KMS-11 (cell line): Measurements from ENCODE around the gene RAD51B.

ENCODE experiments used
- H2AFZ ChIP-seq: fragments of 200-600 bp; sonication (generic); 2 replicates; pipeline ENCODE4 v1.6.1; 2016; ENCODE audit warnings: antibody characterized with exemption, mixed run types, low read depth
- H3K27ac ChIP-seq: fragments of 200-600 bp; sonication (generic); 2 replicates; pipeline ENCODE4 v1.6.1; 2016; ENCODE audit warnings: mild to moderate bottlenecking, mixed run types
- H3K27me3 ChIP-seq: fragments of 200-600 bp; sonication (generic); 2 replicates; pipeline ENCODE4 v1.6.1; 2017; ENCODE audit warnings: mild to moderate bottlenecking, low read depth, mixed run types, moderate library complexity; ENCODE audit not compliant: insufficient read depth
- H3K36me3 ChIP-seq: fragments of 200-600 bp; sonication (generic); 2 replicates; pipeline ENCODE4 v1.6.1; 2017; ENCODE audit warnings: mild to moderate bottlenecking, mixed run types; ENCODE audit not compliant: insufficient read depth
- H3K4me1 ChIP-seq: fragments of 200-600 bp; sonication (generic); 2 replicates; pipeline ENCODE4 v1.6.1; 2016; ENCODE audit warnings: mild to moderate bottlenecking, low read depth, mixed run types; ENCODE audit not compliant: poor library complexity, severe bottlenecking
- H3K4me2 ChIP-seq: fragments of 200-600 bp; sonication (generic); 2 replicates; pipeline ENCODE4 v1.7.0; 2016; ENCODE audit warnings: mild to moderate bottlenecking, mixed run types
- H3K4me3 ChIP-seq: fragments of 200-600 bp; sonication (generic); IDR thresholded peaks from 2 replicates; pipeline ENCODE4 v1.6.1; 2017; ENCODE audit warnings: low read depth, low read length, mixed read lengths; ENCODE audit not compliant: insufficient read depth
- H3K79me2 ChIP-seq: fragments of 200-600 bp; sonication (generic); 2 replicates; pipeline ENCODE4 v1.6.1; 2016; ENCODE audit warnings: low read depth, mixed run types; ENCODE audit not compliant: insufficient read depth
- H3K9ac ChIP-seq: fragments of 200-600 bp; sonication (generic); 2 replicates; pipeline ENCODE4 v1.6.1; 2016; ENCODE audit warnings: mild to moderate bottlenecking, mixed run types
- H4K20me1 ChIP-seq: fragments of 200-600 bp; sonication (generic); 2 replicates; pipeline ENCODE4 v1.6.1; 2016; ENCODE audit warnings: mild to moderate bottlenecking, mixed run types; ENCODE audit not compliant: insufficient read depth
- CTCF ChIP-seq: fragments of 200-600 bp; sonication (generic); conservative IDR thresholded peaks from 2 replicates; pipeline ENCODE4 v1.6.1; 2017; ENCODE audit warnings: low read depth, mild to moderate bottlenecking, antibody characterized with exemption, low read length, moderate library complexity, mixed read lengths

The RAD51B gene

GRCh38 chr14:68573722-68574121 is 754.1 kb downstream of the RAD51B start:
- no peak overlapping the region for H2AFZ ChIP-seq
- no peak overlapping the region for H3K4me3 ChIP-seq
- no peak overlapping the region for H3K27ac ChIP-seq
- H3K36me3 ChIP-seq: no peaks in the 10 kb centered on the region
- no peaks in the 10 kb centered on the region for H3K27me3 ChIP-seq
- no peaks in the 10 kb centered on the region for H3K4me1 ChIP-seq
- no peak overlapping the region for H3K4me2 ChIP-seq
- H3K9ac ChIP-seq: no peak overlapping the region
- no peaks in the 10 kb centered on the region for H4K20me1 ChIP-seq
- H3K79me2 ChIP-seq: no peaks in the 10 kb centered on the region
- TF ChIP-seq CTCF: no peak

GRCh38 chr14:68574461-68574860 is 754.9 kb downstream of the RAD51B start:
- Histone ChIP-seq H3K4me3 (no peak overlapping the region), H3K36me3 (no peaks in the 10 kb centered on the region), H3K9ac (no peak overlapping the region), H3K4me2 (no peak overlapping the region), H4K20me1 (no peaks in the 10 kb centered on the region), H3K27me3 (no peaks in the 10 kb centered on the region), H3K79me2 (no peaks in the 10 kb centered on the region), H3K27ac (no peak overlapping the region), H2AFZ (no peak overlapping the region), H3K4me1 (no peaks in the 10 kb centered on the region)
- no peak for TF ChIP-seq CTCF

GRCh38 chr14:68574906-68575305 is 755.3 kb downstream of the RAD51B start:
- H3K36me3 ChIP-seq: no peaks in the 10 kb centered on the region
- no peaks in the 10 kb centered on the region for H3K27me3 ChIP-seq
- no peak overlapping the region for H3K27ac ChIP-seq
- TF ChIP-seq CTCF: no peak
- no peak overlapping the region for H3K9ac ChIP-seq
- no peak overlapping the region for H3K4me2 ChIP-seq
- no peaks in the 10 kb centered on the region for H4K20me1 ChIP-seq
- no peak overlapping the region for H2AFZ ChIP-seq
- H3K4me1 ChIP-seq: no peaks in the 10 kb centered on the region
- H3K4me3 ChIP-seq: no peak overlapping the region
- no peaks in the 10 kb centered on the region for H3K79me2 ChIP-seq

- Histone ChIP-seq H3K9ac (no peak overlapping the region), H3K4me3 (no peak overlapping the region), H3K27ac (no peak overlapping the region), H3K36me3 (no peaks in the 10 kb centered on the region), H3K79me2 (no peaks in the 10 kb centered on the region), H2AFZ (no peak overlapping the region), H4K20me1 (no peaks in the 10 kb centered on the region), H3K27me3 (no peaks in the 10 kb centered on the region), H3K4me1 (no peaks in the 10 kb centered on the region), H3K4me2 (no peak overlapping the region)
- TF ChIP-seq CTCF: no peak
These were observed 755.8 kb downstream of the RAD51B start for GRCh38 chr14:68575426-68575825.

- Histone ChIP-seq H4K20me1 (no peaks in the 10 kb centered on the region), H3K4me1 (no peaks in the 10 kb centered on the region), H3K27ac (no peak overlapping the region), H3K36me3 (no peaks in the 10 kb centered on the region), H3K4me3 (no peak overlapping the region), H3K9ac (no peak overlapping the region), H3K79me2 (no peaks in the 10 kb centered on the region), H2AFZ (no peak overlapping the region), H3K27me3 (no peaks in the 10 kb centered on the region), H3K4me2 (no peak overlapping the region)
- no peak for TF ChIP-seq CTCF
These were observed 756.5 kb downstream of the RAD51B start for GRCh38 chr14:68576031-68576430.
